CD4-positive, CD25-positive, alpha-beta regulatory T cell (primary cell): Measurements from ENCODE around the gene PRX. TPM values are rescaled to one million over a fixed set of nuclear protein-coding genes. Genes with fewer than 3 reads are reported as not detected.

Experiments used
- ATAC-seq, 2 donors: fragments of 150-1000 bp; cut with Tn5 transposase; one replicate each; pipeline ENCODE4 v1.10.0; 2021; ENCODE audit warnings: low read depth in 2 of 2, moderate number of reproducible peaks in 2 of 2, moderate library complexity in 1 of 2
- DNase-seq, 3 donors: peaks; one replicate each; pipeline versions ENCODE4 v3.0.0 to v3.0.0-alpha.2; 2012 to 2022; ENCODE audit warnings: mixed read lengths in 1 of 3
- H3K27ac ChIP-seq: one replicate; pipeline ENCODE4 v1.7.0; 2013; ENCODE audit warnings: mild to moderate bottlenecking, low read length; ENCODE audit not compliant: insufficient read depth, poor library complexity, severe bottlenecking
- H3K27me3 ChIP-seq: one replicate; pipeline ENCODE4 v1.7.0; 2013; ENCODE audit warnings: low read length; ENCODE audit not compliant: control insufficient read depth, insufficient read depth
- H3K36me3 ChIP-seq: one replicate; pipeline ENCODE4 v1.7.0; 2013; ENCODE audit warnings: mild to moderate bottlenecking, low read length, moderate library complexity; ENCODE audit not compliant: control insufficient read depth, insufficient read depth
- H3K4me1 ChIP-seq: 2 replicates; pipeline ENCODE4 v1.7.0; 2013; ENCODE audit warnings: mild to moderate bottlenecking, low read length; ENCODE audit not compliant: insufficient read depth, control insufficient read depth, poor library complexity, severe bottlenecking
- H3K4me3 ChIP-seq: one replicate; pipeline ENCODE4 v1.7.0; 2013; ENCODE audit warnings: low read depth, mild to moderate bottlenecking, low read length, moderate library complexity
- H3K9me3 ChIP-seq, 2 experiments: 1 replicate in 1 of 2; 2 replicates in 1 of 2; pipeline ENCODE4 v1.7.0; 2013; ENCODE audit warnings: low read length in 2 of 2, mild to moderate bottlenecking in 1 of 2, moderate library complexity in 1 of 2; ENCODE audit not compliant: control insufficient read depth in 2 of 2
- H3K27ac Mint-ChIP-seq, 3 donors: one replicate each; pipeline ENCODE4 v1.8.0; 2020 to 2022; ENCODE audit warnings: mild to moderate bottlenecking in 3 of 3, mixed read lengths in 3 of 3, moderate library complexity in 2 of 3
- H3K27me3 Mint-ChIP-seq: one replicate; pipeline ENCODE4 v1.8.0; 2022; ENCODE audit warnings: mild to moderate bottlenecking, mixed read lengths
- H3K36me3 Mint-ChIP-seq: one replicate; pipeline ENCODE4 v1.8.0; 2020; ENCODE audit warnings: mixed read lengths
- H3K4me1 Mint-ChIP-seq, 4 donors: one replicate each; pipeline ENCODE4 v1.8.0; 2020 to 2022; ENCODE audit warnings: mixed read lengths in 4 of 4, mild to moderate bottlenecking in 1 of 4
- H3K4me3 Mint-ChIP-seq, 4 donors: one replicate each; pipeline ENCODE4 v1.8.0; 2020 to 2022; ENCODE audit warnings: mild to moderate bottlenecking in 4 of 4, mixed read lengths in 4 of 4, moderate library complexity in 3 of 4
- H3K9me3 Mint-ChIP-seq, 7 donors: one replicate each; pipeline ENCODE4 v1.8.0; 2020 to 2022; ENCODE audit warnings: mixed read lengths in 7 of 7, mild to moderate bottlenecking in 3 of 7, moderate library complexity in 2 of 7
- polyA plus RNA-seq, 4 donors: library from polyadenylated mRNA; unstranded; fragments of 300-500 nt; fragmentation: Illumina TruSeq; gene quantifications; one replicate each; pipeline ENCODE4 v1.2.3, GENCODE V29; 2021
- total RNA-seq: library from RNA; stranded (reverse); gene quantifications from one replicate; pipeline ENCODE4 v1.2.3, GENCODE V29; 2022

The PRX gene
- total and polyA plus RNA-seq, 5 donors from 2014 or later, result 0.08 to 1.3 (median 0.39) TPM; not detected in 1

GRCh38 chr19:40348125-40348913 lies 64.9 kb downstream of the PRX start, which contains the start of the genes C19orf47 and PLD3:
C19orf47 (minus strand) TSS chr19:40348397; CDS start chr19:40341857, 6,540 bp downstream.
PLD3 (plus strand) TSS chr19:40348695; CDS start chr19:40366484, 17,789 bp downstream.
- Mint-ChIP-seq H3K4me1 (peaks cover 6 to 51% (median 26%) of the 10 kb centered on the region in 4 donors), H3K9me3 (no peaks in the 10 kb centered on the region), H3K27me3 (no peaks in the 10 kb centered on the region), H3K36me3 (peaks cover 6% of the 10 kb centered on the region), H3K4me3 (peak within 1 kb of the TSS; percentile 94 to 99 (median 95)), H3K27ac (peak within 1 kb of the TSS; percentile 84 to 94 (median 92))
- peak within 1 kb of the TSS; percentile 82 for H3K27ac ChIP-seq
- peaks cover 20% of the 10 kb centered on the region for H3K4me1 ChIP-seq
- no peaks in the 10 kb centered on the region for H3K36me3 ChIP-seq
- H3K4me3 ChIP-seq, result peak within 1 kb of the TSS; percentile 97
- ATAC-seq (peak; percentile 97 to 98), DNase-seq (peak; percentile 97 to 100 (median 98))
- H3K27me3 ChIP-seq, result no peaks in the 10 kb centered on the region
- no peaks in the 10 kb centered on the region for H3K9me3 ChIP-seq

- Histone ChIP-seq H3K4me3 (no peak overlapping the region), H3K36me3 (peaks cover 10% of the 10 kb centered on the region), H3K4me1 (peaks cover 18% of the 10 kb centered on the region), H3K9me3 (no peaks in the 10 kb centered on the region), H3K27ac (no peak overlapping the region), H3K27me3 (no peaks in the 10 kb centered on the region)
- no peak for DNase-seq
- Mint-ChIP-seq H3K27me3 (no peaks in the 10 kb centered on the region), H3K4me1 (peaks cover 6 to 52% (median 29%) of the 10 kb centered on the region in 4 donors), H3K4me3 (peak overlapping the region in 2 of 4 donors; percentile 5 to 54), H3K9me3 (no peaks in the 10 kb centered on the region), H3K27ac (no peak overlapping the region), H3K36me3 (peaks cover 16% of the 10 kb centered on the region)
- ATAC-seq, result no peak
Observed at GRCh38 chr19:40344422-40344821, 68.8 kb downstream of the PRX start.

Other genes starting within 250 kb of the PRX start
- 25.8 TPM for gene MAP3K10, start 222.0 kb downstream of the PRX start, total RNA-seq
- 1 to 10 TPM in 1 of 4 donors, under 1 TPM in 3; 0.14 to 1.4 (median 0.43) TPM for gene MAP3K10, start 222.0 kb downstream of the PRX start, polyA plus RNA-seq
- gene TTC9B, start 195.0 kb downstream of the PRX start, total RNA-seq, result not detected
- not detected for gene TTC9B, start 195.0 kb downstream of the PRX start, polyA plus RNA-seq
- gene CCNP, start 186.7 kb downstream of the PRX start, total RNA-seq, result 1.2 TPM
- under 1 TPM in 1 of 4 donors, not detected in 3; 0.13 TPM for gene CCNP, start 186.7 kb downstream of the PRX start, polyA plus RNA-seq
- 193 TPM for gene AKT2, start 128.0 kb downstream of the PRX start, total RNA-seq
- gene AKT2, start 128.0 kb downstream of the PRX start, polyA plus RNA-seq, result 10 to 100 TPM; 16.4 to 26.2 (median 24.8) TPM
- 12.4 TPM for gene C19orf47, start 65.0 kb downstream of the PRX start, total RNA-seq
- 1 to 10 TPM; 5.9 to 8.3 (median 6.7) TPM for gene C19orf47, start 65.0 kb downstream of the PRX start, polyA plus RNA-seq
- gene PLD3, start 64.7 kb downstream of the PRX start, total RNA-seq, result 73.7 TPM
- 10 to 100 TPM; 49.2 to 60.8 (median 50.0) TPM for gene PLD3, start 64.7 kb downstream of the PRX start, polyA plus RNA-seq
- gene HIPK4, start 23.2 kb downstream of the PRX start, total RNA-seq, result not detected
- not detected for gene HIPK4, start 23.2 kb downstream of the PRX start, polyA plus RNA-seq
- gene SERTAD1, start 12.6 kb upstream of the PRX start, total RNA-seq, result 17.0 TPM
- gene SERTAD1, start 12.6 kb upstream of the PRX start, polyA plus RNA-seq, result 1 to 10 TPM; 5.5 to 8.5 (median 5.9) TPM
- 19.5 TPM for gene SERTAD3, start 31.0 kb upstream of the PRX start, total RNA-seq
- 1 to 10 TPM; 3.1 to 7.6 (median 6.3) TPM for gene SERTAD3, start 31.0 kb upstream of the PRX start, polyA plus RNA-seq
- 6.2 TPM for gene BLVRB, start 52.4 kb upstream of the PRX start, total RNA-seq
- gene BLVRB, start 52.4 kb upstream of the PRX start, polyA plus RNA-seq, result 10 to 100 TPM; 19.1 to 48.6 (median 24.1) TPM
- not detected for gene SPTBN4, start 53.6 kb upstream of the PRX start, total RNA-seq
- not detected for gene SPTBN4, start 53.6 kb upstream of the PRX start, polyA plus RNA-seq
- 195 TPM for gene SHKBP1, start 163.5 kb upstream of the PRX start, total RNA-seq
- 100 to 1,000 TPM; 120 to 172 (median 151) TPM for gene SHKBP1, start 163.5 kb upstream of the PRX start, polyA plus RNA-seq
- 115 TPM for gene LTBP4, start 188.0 kb upstream of the PRX start, total RNA-seq
- 10 to 100 TPM; 20.7 to 32.0 (median 26.7) TPM for gene LTBP4, start 188.0 kb upstream of the PRX start, polyA plus RNA-seq